Measurements from ENCODE around the gene PPP1R2C.

Gene PPP1R2C

DNA sequence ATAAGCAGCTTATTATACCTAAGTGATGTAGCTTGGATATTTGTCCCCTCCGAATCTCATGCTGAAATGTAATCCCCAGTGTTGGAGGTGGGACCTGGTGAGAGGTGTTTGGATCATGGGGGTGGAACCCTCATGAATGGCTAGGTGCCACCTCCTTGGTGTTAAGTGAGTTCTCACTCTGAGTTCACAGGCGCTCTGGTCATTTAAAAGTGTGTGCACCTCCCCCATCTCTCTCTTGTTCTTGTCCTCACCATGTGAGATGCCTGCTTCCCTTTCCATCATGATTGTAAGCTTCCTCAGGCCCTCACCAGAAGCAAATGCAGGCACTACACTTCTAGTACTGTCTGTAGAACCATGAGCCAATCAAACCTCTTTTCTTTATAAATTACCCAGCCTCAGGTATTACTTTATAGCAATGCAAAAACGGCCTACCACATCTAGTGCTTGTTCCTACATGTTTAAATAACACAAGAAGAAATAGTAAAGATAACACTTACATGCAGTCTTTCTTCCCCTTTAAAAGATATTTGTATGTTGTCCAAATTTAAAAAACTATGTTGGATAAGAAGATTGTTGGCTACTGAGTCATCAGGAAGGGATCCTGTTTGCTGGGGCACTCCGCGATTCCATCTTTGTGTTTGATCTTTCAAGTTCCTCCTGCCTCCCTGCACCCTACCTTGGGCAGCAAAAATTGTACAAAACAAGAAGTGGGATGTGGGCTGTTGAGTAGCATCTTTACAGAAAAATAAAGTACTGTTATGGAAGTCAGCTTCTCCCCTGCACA lies 29.7 kb downstream of the PPP1R2C start:
- DNase-seq (ENCODE audit: low read depth), result no peak

DNA sequence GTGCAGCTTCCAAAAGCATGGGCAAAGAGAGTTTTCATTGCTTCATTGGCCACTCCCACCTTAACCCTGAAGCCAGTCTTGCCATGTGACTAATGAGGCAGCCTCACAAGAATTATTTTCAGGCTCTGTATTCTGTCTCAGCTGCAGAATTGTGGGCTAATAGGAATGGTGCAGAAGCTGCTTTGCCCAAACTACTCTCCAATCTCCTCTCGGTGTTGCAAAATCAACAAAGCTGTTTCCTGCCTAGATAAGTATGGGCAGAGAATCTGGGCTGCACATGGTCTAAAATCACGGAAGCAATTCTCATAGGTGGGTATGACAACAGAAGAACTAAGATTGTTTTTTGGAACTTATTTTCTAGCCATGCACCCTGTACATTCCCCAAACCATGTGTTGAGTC lies 31.4 kb downstream of the PPP1R2C start:
- DNase-seq (ENCODE audit: low read depth), result no peak

GRCh38 chrX:42740456-42740855 lies 37.5 kb downstream of the PPP1R2C start:
- DNase-seq (ENCODE audit: low read depth), result no peak

DNA sequence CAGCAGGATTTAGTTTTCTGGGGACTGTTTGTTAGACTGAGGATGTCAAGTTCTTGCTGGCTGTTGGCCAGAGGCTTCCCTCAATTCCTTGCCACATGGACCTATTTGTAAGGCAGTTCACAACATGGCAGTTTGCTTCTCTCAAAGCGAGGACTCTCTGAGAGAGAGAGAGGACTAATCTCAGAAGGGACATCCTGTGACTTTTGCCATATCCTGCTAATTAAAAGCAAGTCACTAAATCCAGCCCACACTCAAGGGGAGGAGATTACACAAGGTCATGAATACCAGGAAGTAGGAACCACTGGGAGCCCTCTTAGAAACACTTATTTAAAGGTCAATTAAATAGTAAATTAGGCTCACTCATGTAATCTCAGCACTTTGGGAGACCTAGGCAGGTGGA lies 38.2 kb downstream of the PPP1R2C start:
- no peak for DNase-seq (ENCODE audit: low read depth)

DNA sequence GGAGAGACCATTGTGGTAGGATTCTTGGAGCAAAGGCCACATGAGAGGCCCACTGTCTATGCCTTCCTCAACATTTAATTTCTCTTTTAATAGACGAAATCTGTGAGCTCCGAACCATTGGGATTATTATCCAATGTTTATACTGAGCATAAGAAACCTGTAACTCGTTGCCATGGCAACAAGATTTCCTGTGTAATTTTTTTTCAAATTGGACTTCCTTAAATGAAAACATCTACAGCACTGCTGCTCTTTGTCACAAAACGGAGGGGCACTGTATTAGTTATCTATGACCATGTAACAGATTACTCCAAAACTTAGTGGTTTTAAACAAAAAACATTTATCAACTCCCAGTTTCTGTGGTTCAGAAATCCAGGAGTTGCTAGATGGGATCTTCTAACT lies 38.7 kb downstream of the PPP1R2C start:
- DNase-seq (ENCODE audit: low read depth), result no peak

- no peak for DNase-seq (ENCODE audit: low read depth)
These were observed 39.4 kb downstream of the PPP1R2C start for GRCh38 chrX:42738552-42738951.

- DNase-seq (ENCODE audit: low read depth), result no peak
These were observed 42.7 kb downstream of the PPP1R2C start for GRCh38 chrX:42735250-42735649.

GRCh38 chrX:42732506-42732905 lies 45.5 kb downstream of the PPP1R2C start:
- DNase-seq (ENCODE audit: low read depth), result no peak
